WTC11 (cell line): ENCODE results near the gene ATRIP. TPM values are rescaled to one million over a fixed set of nuclear protein-coding genes. Genes with fewer than 3 reads are reported as not detected.
A peak's percentile ranks its signal among the peaks of the same experiment; 100 is the strongest.

Experiments
- ATF1 ChIP-seq: sonication (generic); formaldehyde crosslinking; IDR thresholded peaks from 2 replicates; pipeline ENCODE4 v1.8.1; 2023; ENCODE audit warnings: mild to moderate bottlenecking, moderate library complexity, missing genetic modification reagents
- ESRRA ChIP-seq: sonication (generic); formaldehyde crosslinking; IDR thresholded peaks from 2 replicates; pipeline ENCODE4 v1.8.1; 2022; ENCODE audit warnings: mild to moderate bottlenecking, missing genetic modification reagents, borderline replicate concordance
- NFATC4 ChIP-seq: fragments of 250-450 bp; sonication (Bioruptor Pico); IDR thresholded peaks from 2 replicates; pipeline ENCODE4 v1.9.0; 2021; ENCODE audit warnings: mild to moderate bottlenecking
- TEAD1 ChIP-seq: sonication (generic); formaldehyde crosslinking; IDR thresholded peaks from 2 replicates; pipeline ENCODE4 v1.8.0; 2022; ENCODE audit warnings: mild to moderate bottlenecking, missing genetic modification reagents
- ZNF232 ChIP-seq: sonication (generic); formaldehyde crosslinking; IDR thresholded peaks from 2 replicates; pipeline ENCODE4 v1.8.0; 2022; ENCODE audit warnings: mild to moderate bottlenecking, missing genetic modification reagents
- total RNA-seq: library from RNA; stranded (reverse); gene quantifications from 3 replicates; pipeline ENCODE4 v1.2.3, GENCODE V29; 2021
- TF ChIP-seq, protein P1 (sequence below): sonication (generic); formaldehyde crosslinking; IDR thresholded peaks from 2 replicates; pipeline ENCODE4 v1.8.0; 2022; ENCODE audit warnings: mild to moderate bottlenecking, missing genetic modification reagents
- TF ChIP-seq, protein P2 (sequence below): sonication (generic); formaldehyde crosslinking; IDR thresholded peaks from 2 replicates; pipeline ENCODE4 v1.8.1; 2023; ENCODE audit warnings: mild to moderate bottlenecking, missing genetic modification reagents, borderline replicate concordance
- TF ChIP-seq, protein P3 (sequence below): sonication (generic); formaldehyde crosslinking; IDR thresholded peaks from 2 replicates; pipeline ENCODE4 v1.8.0; 2022; ENCODE audit warnings: mild to moderate bottlenecking, missing genetic modification reagents
- TF ChIP-seq, protein P4 (sequence below): sonication (generic); formaldehyde crosslinking; IDR thresholded peaks from 2 replicates; pipeline ENCODE4 v1.8.0; 2023; ENCODE audit warnings: missing genetic modification reagents, mild to moderate bottlenecking, borderline replicate concordance
- TF ChIP-seq, protein P5 (sequence below): sonication (generic); formaldehyde crosslinking; IDR thresholded peaks from 2 replicates; pipeline ENCODE4 v1.8.1; 2023; ENCODE audit warnings: mild to moderate bottlenecking, missing genetic modification reagents
- TF ChIP-seq, protein P6 (sequence below): sonication (generic); formaldehyde crosslinking; IDR thresholded peaks from 2 replicates; pipeline ENCODE4 v1.8.0; 2022; ENCODE audit warnings: missing genetic modification reagents
- TF ChIP-seq, protein P7 (sequence below): sonication (generic); formaldehyde crosslinking; conservative IDR thresholded peaks from 2 replicates; pipeline ENCODE4 v1.8.1; 2023; ENCODE audit warnings: mild to moderate bottlenecking, low read depth, missing genetic modification reagents, moderate library complexity
- TF ChIP-seq, protein P8 (sequence below): fragments of 200-600 bp; IDR thresholded peaks from 2 replicates; pipeline ENCODE4 v1.8.0; 2022; ENCODE audit warnings: antibody characterized with exemption
- TF ChIP-seq, protein P9 (sequence below): sonication (generic); formaldehyde crosslinking; IDR thresholded peaks from 2 replicates; pipeline ENCODE4 v1.8.1; 2023; ENCODE audit warnings: mild to moderate bottlenecking, missing genetic modification reagents, moderate library complexity

ATRIP gene
- total RNA-seq, 1 experiment from 2014 or later: 18.2 TPM

DNA sequence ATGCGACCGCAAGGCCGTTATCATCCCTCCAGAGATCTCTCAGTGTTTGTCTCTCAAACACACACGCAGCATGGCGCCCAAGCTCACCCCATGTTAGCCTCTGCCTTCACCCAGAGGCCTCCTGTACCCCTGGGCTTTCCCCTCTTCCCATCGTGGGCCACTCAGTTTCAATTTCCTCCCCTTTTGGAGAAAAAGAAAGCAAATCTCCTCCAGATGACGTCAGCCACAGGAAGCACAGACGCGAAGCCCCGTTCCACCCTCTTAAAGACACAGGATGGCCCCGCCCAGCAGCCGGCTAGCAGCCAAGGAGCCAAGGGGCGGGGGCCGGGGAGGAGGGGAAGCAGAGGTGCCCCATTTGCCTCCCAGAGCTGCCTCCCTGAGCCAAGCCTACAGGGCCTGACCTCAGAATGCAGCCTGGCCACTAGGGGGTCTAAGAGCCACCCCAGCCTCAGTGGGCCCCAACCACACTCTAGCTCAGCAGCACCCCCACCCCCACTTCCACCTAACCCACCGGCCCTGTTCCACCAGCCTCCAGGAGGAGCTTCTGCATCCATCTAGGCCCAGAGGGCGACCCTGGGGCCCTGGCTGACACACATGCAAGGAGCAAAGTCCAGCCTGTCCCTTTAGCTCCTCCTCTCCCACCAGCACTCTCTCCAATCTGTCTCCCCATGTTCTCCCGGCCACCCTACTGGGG, 26.5 kb downstream of the ATRIP start (continued):
- TF ChIP-seq, protein P1, sequence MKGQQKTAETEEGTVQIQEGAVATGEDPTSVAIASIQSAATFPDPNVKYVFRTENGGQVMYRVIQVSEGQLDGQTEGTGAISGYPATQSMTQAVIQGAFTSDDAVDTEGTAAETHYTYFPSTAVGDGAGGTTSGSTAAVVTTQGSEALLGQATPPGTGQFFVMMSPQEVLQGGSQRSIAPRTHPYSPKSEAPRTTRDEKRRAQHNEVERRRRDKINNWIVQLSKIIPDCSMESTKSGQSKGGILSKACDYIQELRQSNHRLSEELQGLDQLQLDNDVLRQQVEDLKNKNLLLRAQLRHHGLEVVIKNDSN (CRISPR knock-in tag): no peak
- TF ChIP-seq, protein P2, sequence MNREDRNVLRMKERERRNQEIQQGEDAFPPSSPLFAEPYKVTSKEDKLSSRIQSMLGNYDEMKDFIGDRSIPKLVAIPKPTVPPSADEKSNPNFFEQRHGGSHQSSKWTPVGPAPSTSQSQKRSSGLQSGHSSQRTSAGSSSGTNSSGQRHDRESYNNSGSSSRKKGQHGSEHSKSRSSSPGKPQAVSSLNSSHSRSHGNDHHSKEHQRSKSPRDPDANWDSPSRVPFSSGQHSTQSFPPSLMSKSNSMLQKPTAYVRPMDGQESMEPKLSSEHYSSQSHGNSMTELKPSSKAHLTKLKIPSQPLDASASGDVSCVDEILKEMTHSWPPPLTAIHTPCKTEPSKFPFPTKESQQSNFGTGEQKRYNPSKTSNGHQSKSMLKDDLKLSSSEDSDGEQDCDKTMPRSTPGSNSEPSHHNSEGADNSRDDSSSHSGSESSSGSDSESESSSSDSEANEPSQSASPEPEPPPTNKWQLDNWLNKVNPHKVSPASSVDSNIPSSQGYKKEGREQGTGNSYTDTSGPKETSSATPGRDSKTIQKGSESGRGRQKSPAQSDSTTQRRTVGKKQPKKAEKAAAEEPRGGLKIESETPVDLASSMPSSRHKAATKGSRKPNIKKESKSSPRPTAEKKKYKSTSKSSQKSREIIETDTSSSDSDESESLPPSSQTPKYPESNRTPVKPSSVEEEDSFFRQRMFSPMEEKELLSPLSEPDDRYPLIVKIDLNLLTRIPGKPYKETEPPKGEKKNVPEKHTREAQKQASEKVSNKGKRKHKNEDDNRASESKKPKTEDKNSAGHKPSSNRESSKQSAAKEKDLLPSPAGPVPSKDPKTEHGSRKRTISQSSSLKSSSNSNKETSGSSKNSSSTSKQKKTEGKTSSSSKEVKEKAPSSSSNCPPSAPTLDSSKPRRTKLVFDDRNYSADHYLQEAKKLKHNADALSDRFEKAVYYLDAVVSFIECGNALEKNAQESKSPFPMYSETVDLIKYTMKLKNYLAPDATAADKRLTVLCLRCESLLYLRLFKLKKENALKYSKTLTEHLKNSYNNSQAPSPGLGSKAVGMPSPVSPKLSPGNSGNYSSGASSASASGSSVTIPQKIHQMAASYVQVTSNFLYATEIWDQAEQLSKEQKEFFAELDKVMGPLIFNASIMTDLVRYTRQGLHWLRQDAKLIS (CRISPR knock-in tag): no peak
- TF ChIP-seq NFATC4 (CRISPR knock-in tag) (no peak; the same call in 1 of the 2 replicates), ATF1 (no peak), ESRRA (CRISPR knock-in tag) (no peak), TEAD1 (CRISPR knock-in tag) (peak; percentile 78; the same call in 1 of the 2 replicates), ZNF232 (CRISPR knock-in tag) (no peak)
- TF ChIP-seq, protein P3, sequence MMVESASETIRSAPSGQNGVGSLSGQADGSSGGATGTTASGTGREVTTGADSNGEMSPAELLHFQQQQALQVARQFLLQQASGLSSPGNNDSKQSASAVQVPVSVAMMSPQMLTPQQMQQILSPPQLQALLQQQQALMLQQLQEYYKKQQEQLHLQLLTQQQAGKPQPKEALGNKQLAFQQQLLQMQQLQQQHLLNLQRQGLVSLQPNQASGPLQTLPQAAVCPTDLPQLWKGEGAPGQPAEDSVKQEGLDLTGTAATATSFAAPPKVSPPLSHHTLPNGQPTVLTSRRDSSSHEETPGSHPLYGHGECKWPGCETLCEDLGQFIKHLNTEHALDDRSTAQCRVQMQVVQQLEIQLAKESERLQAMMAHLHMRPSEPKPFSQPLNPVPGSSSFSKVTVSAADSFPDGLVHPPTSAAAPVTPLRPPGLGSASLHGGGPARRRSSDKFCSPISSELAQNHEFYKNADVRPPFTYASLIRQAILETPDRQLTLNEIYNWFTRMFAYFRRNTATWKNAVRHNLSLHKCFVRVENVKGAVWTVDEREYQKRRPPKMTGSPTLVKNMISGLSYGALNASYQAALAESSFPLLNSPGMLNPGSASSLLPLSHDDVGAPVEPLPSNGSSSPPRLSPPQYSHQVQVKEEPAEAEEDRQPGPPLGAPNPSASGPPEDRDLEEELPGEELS: no peak
- TF ChIP-seq, protein P4, sequence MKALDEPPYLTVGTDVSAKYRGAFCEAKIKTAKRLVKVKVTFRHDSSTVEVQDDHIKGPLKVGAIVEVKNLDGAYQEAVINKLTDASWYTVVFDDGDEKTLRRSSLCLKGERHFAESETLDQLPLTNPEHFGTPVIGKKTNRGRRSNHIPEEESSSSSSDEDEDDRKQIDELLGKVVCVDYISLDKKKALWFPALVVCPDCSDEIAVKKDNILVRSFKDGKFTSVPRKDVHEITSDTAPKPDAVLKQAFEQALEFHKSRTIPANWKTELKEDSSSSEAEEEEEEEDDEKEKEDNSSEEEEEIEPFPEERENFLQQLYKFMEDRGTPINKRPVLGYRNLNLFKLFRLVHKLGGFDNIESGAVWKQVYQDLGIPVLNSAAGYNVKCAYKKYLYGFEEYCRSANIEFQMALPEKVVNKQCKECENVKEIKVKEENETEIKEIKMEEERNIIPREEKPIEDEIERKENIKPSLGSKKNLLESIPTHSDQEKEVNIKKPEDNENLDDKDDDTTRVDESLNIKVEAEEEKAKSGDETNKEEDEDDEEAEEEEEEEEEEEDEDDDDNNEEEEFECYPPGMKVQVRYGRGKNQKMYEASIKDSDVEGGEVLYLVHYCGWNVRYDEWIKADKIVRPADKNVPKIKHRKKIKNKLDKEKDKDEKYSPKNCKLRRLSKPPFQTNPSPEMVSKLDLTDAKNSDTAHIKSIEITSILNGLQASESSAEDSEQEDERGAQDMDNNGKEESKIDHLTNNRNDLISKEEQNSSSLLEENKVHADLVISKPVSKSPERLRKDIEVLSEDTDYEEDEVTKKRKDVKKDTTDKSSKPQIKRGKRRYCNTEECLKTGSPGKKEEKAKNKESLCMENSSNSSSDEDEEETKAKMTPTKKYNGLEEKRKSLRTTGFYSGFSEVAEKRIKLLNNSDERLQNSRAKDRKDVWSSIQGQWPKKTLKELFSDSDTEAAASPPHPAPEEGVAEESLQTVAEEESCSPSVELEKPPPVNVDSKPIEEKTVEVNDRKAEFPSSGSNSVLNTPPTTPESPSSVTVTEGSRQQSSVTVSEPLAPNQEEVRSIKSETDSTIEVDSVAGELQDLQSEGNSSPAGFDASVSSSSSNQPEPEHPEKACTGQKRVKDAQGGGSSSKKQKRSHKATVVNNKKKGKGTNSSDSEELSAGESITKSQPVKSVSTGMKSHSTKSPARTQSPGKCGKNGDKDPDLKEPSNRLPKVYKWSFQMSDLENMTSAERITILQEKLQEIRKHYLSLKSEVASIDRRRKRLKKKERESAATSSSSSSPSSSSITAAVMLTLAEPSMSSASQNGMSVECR (CRISPR knock-in tag): 0 out of 2 replicates have a peak, but pooled peaks have one; percentile 59
- TF ChIP-seq, protein P5, sequence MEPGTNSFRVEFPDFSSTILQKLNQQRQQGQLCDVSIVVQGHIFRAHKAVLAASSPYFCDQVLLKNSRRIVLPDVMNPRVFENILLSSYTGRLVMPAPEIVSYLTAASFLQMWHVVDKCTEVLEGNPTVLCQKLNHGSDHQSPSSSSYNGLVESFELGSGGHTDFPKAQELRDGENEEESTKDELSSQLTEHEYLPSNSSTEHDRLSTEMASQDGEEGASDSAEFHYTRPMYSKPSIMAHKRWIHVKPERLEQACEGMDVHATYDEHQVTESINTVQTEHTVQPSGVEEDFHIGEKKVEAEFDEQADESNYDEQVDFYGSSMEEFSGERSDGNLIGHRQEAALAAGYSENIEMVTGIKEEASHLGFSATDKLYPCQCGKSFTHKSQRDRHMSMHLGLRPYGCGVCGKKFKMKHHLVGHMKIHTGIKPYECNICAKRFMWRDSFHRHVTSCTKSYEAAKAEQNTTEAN (CRISPR knock-in tag): no peak
- TF ChIP-seq, protein P6, sequence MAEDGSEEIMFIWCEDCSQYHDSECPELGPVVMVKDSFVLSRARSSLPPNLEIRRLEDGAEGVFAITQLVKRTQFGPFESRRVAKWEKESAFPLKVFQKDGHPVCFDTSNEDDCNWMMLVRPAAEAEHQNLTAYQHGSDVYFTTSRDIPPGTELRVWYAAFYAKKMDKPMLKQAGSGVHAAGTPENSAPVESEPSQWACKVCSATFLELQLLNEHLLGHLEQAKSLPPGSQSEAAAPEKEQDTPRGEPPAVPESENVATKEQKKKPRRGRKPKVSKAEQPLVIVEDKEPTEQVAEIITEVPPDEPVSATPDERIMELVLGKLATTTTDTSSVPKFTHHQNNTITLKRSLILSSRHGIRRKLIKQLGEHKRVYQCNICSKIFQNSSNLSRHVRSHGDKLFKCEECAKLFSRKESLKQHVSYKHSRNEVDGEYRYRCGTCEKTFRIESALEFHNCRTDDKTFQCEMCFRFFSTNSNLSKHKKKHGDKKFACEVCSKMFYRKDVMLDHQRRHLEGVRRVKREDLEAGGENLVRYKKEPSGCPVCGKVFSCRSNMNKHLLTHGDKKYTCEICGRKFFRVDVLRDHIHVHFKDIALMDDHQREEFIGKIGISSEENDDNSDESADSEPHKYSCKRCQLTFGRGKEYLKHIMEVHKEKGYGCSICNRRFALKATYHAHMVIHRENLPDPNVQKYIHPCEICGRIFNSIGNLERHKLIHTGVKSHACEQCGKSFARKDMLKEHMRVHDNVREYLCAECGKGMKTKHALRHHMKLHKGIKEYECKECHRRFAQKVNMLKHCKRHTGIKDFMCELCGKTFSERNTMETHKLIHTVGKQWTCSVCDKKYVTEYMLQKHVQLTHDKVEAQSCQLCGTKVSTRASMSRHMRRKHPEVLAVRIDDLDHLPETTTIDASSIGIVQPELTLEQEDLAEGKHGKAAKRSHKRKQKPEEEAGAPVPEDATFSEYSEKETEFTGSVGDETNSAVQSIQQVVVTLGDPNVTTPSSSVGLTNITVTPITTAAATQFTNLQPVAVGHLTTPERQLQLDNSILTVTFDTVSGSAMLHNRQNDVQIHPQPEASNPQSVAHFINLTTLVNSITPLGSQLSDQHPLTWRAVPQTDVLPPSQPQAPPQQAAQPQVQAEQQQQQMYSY (CRISPR knock-in tag): no peak
- TF ChIP-seq, protein P7, sequence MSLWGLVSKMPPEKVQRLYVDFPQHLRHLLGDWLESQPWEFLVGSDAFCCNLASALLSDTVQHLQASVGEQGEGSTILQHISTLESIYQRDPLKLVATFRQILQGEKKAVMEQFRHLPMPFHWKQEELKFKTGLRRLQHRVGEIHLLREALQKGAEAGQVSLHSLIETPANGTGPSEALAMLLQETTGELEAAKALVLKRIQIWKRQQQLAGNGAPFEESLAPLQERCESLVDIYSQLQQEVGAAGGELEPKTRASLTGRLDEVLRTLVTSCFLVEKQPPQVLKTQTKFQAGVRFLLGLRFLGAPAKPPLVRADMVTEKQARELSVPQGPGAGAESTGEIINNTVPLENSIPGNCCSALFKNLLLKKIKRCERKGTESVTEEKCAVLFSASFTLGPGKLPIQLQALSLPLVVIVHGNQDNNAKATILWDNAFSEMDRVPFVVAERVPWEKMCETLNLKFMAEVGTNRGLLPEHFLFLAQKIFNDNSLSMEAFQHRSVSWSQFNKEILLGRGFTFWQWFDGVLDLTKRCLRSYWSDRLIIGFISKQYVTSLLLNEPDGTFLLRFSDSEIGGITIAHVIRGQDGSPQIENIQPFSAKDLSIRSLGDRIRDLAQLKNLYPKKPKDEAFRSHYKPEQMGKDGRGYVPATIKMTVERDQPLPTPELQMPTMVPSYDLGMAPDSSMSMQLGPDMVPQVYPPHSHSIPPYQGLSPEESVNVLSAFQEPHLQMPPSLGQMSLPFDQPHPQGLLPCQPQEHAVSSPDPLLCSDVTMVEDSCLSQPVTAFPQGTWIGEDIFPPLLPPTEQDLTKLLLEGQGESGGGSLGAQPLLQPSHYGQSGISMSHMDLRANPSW: no peak
- TF ChIP-seq, protein P8, sequence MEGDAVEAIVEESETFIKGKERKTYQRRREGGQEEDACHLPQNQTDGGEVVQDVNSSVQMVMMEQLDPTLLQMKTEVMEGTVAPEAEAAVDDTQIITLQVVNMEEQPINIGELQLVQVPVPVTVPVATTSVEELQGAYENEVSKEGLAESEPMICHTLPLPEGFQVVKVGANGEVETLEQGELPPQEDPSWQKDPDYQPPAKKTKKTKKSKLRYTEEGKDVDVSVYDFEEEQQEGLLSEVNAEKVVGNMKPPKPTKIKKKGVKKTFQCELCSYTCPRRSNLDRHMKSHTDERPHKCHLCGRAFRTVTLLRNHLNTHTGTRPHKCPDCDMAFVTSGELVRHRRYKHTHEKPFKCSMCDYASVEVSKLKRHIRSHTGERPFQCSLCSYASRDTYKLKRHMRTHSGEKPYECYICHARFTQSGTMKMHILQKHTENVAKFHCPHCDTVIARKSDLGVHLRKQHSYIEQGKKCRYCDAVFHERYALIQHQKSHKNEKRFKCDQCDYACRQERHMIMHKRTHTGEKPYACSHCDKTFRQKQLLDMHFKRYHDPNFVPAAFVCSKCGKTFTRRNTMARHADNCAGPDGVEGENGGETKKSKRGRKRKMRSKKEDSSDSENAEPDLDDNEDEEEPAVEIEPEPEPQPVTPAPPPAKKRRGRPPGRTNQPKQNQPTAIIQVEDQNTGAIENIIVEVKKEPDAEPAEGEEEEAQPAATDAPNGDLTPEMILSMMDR: peak; percentile 45; the same call in 1 of the 2 replicates
- TF ChIP-seq, protein P9, sequence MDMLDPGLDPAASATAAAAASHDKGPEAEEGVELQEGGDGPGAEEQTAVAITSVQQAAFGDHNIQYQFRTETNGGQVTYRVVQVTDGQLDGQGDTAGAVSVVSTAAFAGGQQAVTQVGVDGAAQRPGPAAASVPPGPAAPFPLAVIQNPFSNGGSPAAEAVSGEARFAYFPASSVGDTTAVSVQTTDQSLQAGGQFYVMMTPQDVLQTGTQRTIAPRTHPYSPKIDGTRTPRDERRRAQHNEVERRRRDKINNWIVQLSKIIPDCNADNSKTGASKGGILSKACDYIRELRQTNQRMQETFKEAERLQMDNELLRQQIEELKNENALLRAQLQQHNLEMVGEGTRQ (CRISPR knock-in tag): no peak
